HG03025 (cell line): Measurements from ENCODE around the gene HOXD12.

Experiments
- ATAC-seq: cut with Tn5 transposase; IDR thresholded peaks from one replicate; pipeline ENCODE4 v1.9.1; 2021; ENCODE audit warnings: mild to moderate bottlenecking, moderate library complexity; ENCODE audit not compliant: unreplicated experiment, low FRiP score

HOXD12 gene, protein sequence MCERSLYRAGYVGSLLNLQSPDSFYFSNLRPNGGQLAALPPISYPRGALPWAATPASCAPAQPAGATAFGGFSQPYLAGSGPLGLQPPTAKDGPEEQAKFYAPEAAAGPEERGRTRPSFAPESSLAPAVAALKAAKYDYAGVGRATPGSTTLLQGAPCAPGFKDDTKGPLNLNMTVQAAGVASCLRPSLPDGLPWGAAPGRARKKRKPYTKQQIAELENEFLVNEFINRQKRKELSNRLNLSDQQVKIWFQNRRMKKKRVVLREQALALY

DNA sequence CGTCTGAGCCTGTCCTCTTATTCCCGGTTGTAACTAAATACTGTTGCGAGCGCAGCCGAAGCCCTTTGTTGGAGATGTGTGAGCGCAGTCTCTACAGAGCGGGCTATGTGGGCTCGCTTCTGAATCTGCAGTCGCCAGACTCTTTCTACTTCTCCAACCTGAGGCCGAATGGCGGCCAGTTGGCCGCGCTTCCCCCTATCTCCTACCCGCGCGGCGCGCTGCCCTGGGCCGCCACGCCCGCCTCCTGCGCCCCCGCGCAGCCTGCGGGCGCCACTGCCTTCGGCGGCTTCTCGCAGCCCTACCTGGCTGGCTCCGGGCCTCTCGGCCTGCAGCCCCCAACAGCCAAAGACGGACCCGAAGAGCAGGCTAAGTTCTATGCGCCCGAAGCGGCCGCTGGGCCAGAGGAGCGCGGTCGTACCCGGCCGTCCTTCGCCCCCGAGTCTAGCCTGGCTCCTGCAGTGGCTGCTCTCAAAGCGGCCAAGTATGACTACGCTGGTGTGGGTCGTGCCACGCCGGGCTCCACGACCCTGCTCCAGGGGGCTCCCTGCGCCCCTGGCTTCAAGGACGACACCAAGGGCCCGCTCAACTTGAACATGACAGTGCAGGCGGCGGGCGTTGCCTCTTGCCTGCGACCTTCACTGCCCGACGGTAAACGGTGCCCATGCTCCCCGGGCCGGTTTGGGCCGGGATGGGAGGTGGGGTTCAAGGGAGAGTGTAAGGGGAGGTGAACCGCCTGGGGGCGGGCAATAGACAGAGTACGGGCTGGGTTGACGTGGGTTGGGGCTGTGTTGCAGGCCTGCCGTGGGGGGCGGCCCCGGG lies at the start of gene HOXD12:
HOXD12 (plus strand) TSS at position 68 of the 819 bp plus-strand sequence; CDS start at position 75, 7 bp downstream.
- ATAC-seq, result no peak

DNA sequence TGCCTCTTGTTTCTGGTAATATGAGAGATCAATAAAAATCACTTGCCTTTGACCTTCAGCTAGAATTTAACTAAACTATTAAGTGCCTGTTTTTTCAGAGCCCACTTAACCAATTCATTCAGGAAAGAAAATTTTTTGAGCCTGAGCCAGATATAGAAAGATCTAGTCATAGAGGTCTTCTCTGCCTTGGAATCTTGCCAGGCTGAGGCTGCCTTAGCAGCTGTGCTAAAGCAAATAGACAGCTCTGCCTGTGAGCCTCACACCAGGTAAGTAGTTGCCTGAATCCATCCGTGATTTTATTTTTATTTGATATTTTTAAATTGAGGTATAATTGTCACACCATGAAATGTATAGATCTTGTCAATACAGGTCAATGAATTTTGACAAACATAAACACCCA lies 43.2 kb upstream of the HOXD12 start:
- ATAC-seq, result no peak

DNA sequence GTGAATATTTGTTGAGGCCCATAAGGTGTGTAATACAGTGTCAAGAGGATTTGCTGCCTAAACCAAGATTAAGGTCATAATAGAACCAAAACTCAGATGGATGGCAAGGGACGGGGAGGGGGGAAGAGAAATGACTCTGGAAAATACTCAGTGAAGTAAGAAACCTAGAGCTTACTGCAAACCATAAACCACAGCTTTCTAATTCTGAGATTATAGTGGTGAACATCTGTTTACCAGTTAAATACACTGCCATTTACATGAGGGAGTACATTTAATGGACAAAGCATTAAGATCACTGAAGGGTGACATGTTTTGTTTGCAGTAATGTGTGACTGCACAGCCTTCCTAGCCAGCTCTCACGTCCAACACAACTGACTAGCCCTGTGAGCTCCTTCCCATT lies 35.6 kb upstream of the HOXD12 start:
- ATAC-seq, result no peak

DNA sequence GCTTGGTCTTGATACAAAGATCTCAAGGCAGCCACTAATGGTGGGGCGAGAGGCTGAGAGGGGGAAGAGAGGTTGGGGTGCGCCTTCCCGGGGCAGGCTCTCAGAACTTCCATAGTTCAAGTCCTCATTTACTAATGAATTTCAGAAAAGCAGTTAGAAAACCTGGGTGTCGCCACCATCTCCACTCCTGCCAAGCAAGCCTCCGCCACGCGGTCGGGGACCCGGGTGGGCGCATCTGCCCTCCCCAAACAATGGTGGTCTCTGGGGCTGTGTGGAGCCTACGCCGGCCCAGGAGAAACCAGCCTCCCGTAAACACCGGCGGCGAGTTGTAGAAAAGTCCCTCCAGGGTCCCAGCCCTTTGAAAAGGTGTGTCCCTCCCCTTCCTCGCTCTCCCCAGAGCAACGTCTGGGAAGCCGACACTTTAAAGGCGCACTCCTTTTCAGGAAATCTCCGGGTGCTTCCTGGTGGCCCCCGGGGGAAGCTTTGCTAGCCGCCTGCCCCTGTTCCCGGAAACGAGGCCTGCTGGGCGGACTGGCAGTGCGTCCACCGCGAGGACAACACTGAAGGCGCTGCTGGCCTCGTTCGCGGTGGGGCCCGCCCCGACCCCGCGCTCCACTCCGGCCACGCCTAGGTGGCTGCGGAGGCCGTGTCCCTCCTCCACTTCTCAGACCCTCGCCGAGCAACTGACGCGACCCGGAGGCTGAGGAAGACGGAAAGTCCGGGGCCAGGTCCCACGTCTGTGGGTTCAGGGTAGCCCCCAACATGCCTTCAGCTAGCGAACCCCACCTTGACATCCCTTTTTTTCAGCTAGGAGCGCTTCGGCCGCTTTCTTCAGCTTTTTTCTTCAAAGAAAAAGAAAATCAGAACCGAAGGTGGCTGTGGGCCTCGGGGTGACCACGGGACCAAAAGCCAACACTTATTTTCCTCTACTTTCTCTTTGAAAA lies 32.7 kb upstream of the HOXD12 start:
- ATAC-seq, result no peak

DNA sequence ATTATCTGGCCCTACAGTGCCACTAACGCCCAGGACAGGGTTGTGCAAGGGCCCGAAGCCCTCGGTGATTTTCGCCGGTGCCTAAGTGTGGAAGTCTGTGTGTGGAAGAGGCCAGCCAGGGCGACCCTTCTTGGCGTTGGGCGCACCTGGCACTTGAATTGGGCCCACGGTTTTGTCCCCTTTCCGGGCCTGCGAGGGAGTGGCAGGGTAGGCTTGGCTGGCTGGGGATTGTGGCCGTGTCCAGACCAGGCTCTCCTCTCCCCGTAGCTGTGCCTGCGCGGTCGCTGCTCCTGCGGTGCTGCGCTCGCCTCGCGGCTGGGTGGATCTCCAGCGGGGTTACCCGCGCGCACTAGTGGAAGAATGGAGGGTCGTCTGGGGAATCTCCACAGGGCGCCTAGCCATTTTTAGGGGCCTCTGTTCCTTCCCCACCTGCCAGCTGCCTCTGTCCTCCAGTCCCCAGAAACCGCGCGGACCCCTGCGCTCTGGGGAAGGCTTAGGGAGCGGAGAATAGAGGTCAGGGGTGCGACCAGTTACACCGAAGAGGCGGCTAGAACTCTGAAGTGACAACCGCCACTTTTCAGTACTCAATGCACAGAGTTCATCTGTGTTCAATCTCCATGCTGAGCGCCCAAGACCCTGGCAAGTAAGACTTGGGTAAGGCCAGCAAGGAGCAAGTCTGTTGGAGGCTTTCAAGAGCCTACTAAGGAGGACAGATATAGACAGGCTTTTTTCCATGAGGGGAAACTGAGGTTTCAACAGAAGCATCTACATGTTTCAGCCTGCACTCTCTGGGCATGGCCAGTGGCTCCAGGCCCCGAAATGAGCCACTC lies 31.8 kb upstream of the HOXD12 start:
- ATAC-seq, result no peak

DNA sequence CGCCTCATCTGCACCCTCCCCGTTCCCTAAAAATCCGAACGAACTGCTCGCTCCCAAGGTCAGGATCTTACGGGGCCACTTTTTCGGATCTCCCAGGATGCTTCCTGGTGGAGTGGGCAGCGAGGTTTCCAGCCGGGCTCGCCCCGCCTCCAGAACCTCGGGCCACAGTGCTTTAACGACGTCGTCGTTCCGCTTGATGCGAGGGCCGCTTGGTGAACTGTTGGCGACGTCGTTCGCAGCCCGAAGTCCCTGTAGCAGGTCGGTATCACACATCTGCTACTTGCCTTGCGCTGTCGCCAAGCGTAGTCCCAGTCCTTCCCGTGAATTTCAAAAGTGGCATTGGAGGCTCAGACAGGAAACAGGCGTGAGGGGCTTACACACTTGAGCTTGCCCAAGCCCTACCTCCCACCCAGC lies 31.2 kb upstream of the HOXD12 start:
- no peak for ATAC-seq

DNA sequence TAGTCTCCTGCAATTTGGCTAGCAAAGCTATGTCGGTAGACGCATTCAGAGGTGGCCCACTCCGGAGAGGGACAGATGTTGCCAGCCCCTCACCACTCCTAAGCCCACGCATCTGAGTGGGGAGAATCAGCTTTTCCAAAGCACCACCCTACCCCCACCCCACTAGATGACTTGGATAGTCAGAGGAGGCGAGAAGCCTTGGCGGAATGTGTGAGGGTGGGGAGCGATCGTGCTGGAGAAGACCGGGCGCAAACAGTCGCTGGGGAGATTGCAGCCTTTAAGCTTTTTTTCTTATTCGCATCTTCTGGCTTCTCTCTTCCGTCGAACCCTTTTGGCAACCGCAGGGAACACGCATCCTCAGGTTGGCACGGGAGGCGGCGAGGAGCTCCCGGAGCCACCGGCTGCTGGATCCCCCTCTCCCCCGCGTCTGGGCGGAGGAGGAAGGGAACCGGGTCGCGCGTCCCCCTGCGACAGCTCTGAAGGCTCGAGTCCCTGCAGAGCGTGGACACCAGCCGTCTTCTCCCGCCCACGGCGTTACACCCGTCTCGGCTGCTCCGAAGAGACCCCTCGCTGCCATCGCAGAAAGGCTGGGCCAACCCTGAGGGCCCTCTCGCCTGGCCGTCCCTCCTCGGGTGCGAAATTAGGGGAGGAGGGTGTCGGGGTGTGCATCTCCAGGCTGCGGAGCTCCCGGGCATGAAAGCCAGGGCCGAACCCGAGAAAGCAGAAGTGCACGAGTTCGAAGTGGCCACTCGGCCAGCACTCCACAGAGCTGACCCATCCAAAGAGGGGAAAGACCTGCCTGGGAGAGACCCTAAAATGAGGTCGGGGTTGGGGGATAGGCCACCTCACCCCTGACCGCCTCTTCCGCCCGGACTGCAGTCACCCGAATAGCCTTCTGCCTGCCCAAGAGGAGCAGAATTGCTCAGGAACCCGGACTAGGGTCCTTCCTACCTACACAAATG lies 28.0 kb upstream of the HOXD12 start:
- ATAC-seq, result no peak

DNA sequence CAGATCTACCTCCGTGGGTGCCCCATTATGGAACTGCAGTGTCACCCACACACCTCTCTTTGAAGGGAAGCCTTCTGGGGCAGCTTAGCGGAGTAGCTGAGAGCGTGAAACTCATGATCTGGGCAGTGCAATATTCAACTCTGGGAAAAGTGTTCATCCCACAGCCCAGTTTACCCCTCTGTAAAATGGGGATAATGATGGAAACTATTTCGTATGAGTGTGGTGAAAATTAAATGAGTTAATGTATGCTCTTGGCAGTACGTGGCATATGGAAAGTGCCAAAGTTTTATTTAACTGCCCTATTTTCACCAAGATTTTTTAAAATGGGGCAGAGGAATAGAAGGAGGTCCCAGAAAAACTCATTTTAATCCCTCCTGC lies 27.3 kb upstream of the HOXD12 start:
- no peak for ATAC-seq

DNA sequence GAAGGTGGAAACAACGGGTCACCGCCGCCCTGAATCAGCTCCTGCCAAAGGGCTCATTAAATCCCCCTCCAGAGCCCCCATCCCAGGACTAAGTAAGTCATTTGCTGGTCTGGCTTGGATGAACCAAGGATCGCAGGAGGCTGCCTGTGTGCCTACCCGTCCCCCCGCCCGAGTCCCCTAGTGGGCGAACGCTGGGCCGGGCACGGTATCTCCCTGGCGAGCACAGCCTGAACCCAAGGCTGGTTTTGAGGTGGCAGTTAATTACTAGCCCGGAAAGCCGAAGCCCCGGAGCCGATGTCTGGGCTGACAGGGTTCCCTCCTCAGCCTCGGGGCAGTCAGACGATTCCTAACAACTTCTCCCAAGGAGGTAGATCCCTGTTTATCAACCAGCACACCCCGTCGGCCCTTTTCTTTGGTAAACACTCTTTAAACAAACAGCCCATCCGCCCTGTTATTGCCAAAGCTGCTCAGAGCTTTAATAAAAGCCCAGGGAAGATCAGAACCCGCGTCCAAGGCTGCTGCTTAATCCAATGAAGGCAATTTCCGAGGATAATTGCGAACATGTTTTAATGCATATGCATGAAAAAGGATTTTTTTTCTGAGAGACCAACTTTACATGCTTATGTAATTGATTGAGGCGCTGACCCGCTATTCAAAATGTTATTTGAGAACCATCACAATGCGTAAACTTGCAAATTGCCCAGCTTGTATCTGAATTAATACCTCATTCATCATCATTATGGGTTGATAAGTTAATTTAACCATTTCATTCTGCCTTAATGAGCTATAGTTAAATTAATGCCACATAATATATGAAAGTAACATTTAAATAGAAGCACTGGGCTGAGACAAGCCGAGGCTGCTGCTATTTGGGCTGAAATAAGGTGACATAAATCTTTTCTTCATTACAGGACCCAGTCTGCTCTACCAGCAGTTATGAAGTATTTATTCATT lies 26.4 kb upstream of the HOXD12 start:
- no peak for ATAC-seq

DNA sequence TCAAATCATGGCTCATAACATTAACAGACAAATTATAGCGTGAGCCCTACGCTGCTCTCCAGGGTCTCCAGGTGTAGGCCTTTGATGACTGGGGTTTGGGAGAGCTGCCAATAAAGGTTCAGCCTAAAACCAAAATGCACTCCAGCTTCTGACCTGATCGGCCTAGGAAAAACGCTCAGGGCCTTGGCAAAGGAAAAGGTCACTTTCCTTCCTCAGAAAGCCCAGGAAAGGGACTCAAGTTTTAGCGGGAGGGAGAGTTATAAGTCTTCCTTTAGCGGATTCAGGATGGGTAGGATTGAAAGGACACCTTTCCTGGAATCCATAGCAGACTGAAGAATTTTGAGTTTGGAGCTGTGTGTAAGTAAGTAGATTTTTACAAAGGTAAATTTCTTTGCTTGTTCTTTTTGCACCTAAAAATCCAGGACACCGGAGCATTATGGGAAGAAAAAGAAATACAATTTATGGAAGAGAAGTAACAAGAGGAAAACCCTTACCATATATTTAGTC lies 24.6 kb upstream of the HOXD12 start:
- no peak for ATAC-seq

DNA sequence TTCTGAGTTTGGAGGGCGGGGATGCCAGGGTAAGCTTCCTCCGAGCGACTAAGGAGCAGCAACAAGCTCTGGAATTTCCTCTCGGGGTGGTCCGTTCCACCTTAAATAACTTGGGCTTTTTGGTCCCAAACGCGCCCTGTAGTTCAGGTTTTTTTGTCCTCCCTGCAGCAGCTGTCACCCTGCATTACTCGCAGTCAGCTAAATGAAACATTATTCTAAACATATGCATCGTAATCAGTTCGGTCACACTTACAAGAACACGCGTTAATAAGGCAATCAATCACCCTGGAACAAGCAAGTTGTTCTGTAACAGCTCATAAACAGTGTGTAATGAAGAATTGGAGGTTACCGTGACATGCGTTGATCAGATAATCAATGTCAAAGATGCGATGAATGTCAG lies 24.1 kb upstream of the HOXD12 start:
- ATAC-seq, result no peak

DNA sequence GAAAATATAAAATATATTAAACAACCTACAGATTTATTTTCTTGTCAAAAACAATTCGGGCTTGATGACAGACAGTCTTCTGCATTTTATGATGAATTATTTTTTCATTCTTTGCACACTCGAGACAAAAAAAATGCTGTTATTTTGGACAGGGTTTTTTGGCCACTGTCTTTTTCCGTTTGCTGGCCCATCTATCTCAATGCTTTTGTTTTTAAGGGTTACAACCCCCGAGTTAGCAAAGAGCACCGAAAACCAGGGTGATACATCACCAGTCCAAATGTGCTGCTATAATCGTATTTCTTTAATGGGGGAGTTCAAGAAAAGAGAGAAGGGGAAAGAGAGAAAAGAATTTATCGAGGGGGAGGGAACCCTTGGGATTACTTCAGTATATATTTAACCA lies 23.5 kb upstream of the HOXD12 start:
- no peak for ATAC-seq

DNA sequence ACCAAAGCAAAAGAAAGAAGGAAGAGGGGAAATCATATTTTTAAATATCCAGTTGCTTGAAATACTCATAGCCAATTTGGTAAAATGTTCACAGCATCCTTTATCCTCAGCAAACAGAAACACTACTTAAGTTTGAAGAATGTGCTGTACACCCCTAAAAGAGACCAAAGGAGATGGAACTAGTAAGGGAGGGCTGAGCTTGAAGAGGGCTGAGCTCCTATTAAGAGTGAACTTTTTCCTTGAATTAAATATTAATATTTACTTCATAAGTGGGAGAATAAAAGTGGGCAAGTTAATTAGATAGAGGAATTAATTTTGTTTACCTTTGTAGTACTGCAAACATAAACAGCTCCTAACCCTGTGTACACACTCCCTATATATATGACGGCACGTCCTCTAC lies 22.8 kb upstream of the HOXD12 start:
- ATAC-seq, result no peak

DNA sequence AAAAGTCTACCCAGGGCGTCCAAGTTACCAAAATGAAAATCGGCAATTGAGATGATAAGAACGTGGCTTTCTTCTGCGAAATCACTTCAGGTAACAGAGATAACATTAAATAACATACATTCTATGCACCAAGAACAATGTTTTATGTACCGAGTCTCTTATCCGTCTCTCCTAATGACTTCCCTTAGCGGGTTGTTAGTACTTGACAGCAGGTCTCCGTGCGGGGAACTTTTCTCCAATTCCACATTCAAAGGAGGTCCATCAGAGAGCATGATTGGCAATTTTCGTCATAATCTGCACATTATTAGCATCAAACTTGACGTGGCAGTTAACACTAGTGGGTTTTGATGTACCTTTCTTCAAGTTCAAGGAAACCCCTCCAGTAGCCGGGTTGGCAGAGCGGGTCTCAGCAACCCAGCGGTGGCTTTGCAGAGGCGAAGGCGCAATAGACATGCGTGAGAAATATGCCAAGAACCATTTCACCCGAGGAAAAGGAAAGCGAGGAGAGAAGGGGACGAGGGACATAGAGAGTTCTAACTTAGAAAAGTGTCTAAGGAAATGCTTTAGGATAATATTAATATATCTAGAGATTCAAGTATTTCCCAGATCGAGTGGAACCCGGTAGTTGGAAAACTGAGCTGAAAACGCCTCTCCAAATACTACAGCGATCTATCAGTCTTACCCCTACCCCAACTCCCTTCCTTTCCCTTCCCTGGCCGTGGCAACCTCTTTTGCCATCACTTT lies 20.9 kb upstream of the HOXD12 start:
- ATAC-seq, result no peak

DNA sequence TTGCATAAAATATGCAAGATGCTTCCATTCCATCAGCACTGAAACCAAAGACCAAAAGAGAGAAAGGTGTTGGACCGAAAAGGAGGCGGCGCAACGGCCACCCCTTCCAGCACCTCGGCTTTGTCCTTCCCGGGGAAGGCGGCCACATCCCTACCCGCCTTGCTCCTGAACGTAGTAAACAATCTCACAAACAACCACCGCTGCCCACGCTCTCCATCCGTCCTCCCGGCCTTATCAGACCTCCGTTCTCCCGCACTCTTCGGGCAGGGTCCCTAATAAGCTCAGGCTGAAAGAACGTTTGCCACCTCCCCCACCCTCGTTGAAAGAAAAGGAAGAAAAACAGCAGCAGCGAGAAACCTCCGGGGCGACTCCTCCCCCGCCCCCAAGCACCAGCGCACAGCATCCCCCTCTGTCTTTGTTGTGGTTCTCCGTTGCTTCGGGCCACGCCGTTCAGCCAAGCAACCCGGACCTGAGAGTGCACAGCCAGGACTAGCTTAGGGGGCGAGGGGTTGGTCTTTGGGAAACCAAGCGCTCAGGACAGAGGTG lies 20.2 kb upstream of the HOXD12 start:
- no peak for ATAC-seq

DNA sequence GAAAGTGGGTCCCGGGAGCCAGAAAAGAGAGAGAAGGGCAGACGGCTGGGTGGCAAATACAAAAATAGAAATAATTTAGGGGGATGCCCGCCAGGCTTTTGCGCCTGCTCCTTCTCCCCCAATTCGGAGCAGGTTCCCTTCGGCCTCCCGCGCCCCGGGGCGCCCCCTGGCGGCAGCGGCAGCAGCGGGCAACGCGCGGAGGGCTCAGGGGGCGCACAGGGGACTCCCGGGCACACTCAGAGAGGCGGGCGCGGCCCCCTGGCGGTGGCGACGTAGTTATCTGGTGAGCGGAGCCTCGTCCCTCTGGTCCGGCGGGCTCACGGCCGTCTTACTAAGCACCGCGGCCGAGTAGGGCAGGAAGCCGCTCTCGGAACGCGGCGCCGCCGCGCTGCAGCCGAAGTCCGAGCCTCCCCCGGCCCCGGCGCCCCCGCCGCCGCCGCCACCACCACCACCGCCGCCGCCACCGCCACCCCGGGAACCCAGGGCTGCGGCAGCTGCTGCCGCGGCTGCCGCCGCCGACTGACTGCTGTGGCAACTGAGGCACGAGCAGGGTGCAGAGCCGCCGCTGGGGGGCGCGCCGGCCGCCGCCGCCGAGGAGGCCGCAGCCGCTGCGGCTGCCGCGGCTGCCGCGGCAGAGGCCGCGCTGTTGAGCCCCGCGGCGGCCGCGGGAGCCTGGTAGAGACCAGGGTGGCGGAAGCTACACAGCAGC lies 19.6 kb upstream of the HOXD12 start:
- no peak for ATAC-seq
